Activated T-cell treated with anti-CD3 and anti-CD28 coated beads, Interleukin-2, amount 50 U/mL, for 24 hours (primary cell): ENCODE measurements around the gene ADAMTS7.
"Not testable (repeated sequence)": the region's sequence is repeated elsewhere in the genome, so short reads cannot be mapped to it uniquely, and the experiment has no call there.

Experiments used
- DNase-seq: peaks from one replicate; pipeline ENCODE4 v3.0.0-alpha.2; 2020
- H3K27ac Mint-ChIP-seq: 2 replicates; pipeline ENCODE4 v1.8.0; 2020; ENCODE audit warnings: mild to moderate bottlenecking, mixed read lengths
- H3K27me3 Mint-ChIP-seq: 2 replicates; pipeline ENCODE4 v1.8.0; 2020; ENCODE audit warnings: mixed read lengths
- H3K36me3 Mint-ChIP-seq: 2 replicates; pipeline ENCODE4 v1.8.0; 2020; ENCODE audit warnings: low read depth, mixed read lengths
- H3K4me1 Mint-ChIP-seq: 2 replicates; pipeline ENCODE4 v1.8.0; 2020; ENCODE audit warnings: low read depth, mixed read lengths
- H3K4me3 Mint-ChIP-seq: 2 replicates; pipeline ENCODE4 v1.8.0; 2020; ENCODE audit warnings: mild to moderate bottlenecking, moderate library complexity, mixed read lengths
- H3K9me3 Mint-ChIP-seq: 2 replicates; pipeline ENCODE4 v1.8.0; 2020; ENCODE audit warnings: mixed read lengths

ADAMTS7 gene

GRCh38 chr15:78747877-78748276 lies 63.4 kb downstream of the ADAMTS7 start:
- H3K36me3 Mint-ChIP-seq = not testable (repeated sequence)

DNA sequence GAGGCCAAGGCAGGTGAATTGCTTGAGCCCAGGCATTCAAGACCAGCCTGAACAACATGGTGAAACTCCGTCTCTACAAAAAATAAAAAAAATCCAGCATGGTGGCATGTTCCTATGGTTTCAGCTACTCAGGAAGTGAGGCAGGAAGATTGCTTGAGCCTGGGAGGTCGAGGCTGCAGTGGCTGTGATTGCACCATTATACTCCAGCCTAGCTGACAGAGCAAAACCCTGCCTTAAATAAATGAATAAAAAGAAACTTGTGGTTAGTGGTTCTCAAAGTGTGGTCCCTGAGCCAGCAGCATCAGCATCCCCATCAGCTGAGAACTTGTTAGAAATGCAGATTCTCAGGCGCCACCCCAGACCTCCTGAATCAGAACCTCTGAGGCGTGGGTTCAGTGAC lies 69.6 kb downstream of the ADAMTS7 start:
- not testable (repeated sequence) for H3K9me3 Mint-ChIP-seq, H3K27me3 Mint-ChIP-seq, H3K4me3 Mint-ChIP-seq, H3K4me1 Mint-ChIP-seq, DNase-seq, H3K36me3 Mint-ChIP-seq, H3K27ac Mint-ChIP-seq

More at GRCh38 chr15:78747877-78748276, 63.4 kb downstream of the ADAMTS7 start:
- not testable (repeated sequence) for H3K4me1 Mint-ChIP-seq, DNase-seq, H3K27ac Mint-ChIP-seq, H3K9me3 Mint-ChIP-seq, H3K27me3 Mint-ChIP-seq, H3K4me3 Mint-ChIP-seq

DNA sequence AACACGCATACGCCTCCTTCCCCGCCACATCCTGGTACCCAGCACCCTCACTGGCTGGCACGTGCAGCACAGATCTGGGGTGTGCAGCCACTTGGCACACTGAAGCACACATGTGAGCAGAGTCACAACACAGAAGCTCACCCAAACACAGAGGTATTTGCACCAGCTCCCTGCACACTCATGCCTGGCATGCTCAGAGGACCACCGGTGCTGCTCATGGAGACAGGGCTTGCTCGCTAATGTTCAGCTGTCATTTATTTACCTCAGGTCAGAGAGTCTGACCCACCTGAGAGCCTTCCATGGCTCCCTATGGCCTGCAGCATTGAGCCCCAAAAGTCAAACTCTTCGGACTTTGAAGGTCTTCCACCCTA lies 70.4 kb downstream of the ADAMTS7 start:
- H3K4me3 Mint-ChIP-seq = no peak overlapping the region

GRCh38 chr15:78739996-78740903 lies 71.0 kb downstream of the ADAMTS7 start:
- no peak overlapping the region for H3K27ac Mint-ChIP-seq
- no peaks in the 10 kb centered on the region for H3K9me3 Mint-ChIP-seq
- H3K36me3 Mint-ChIP-seq = no peaks in the 10 kb centered on the region
- H3K27me3 Mint-ChIP-seq = peaks cover 8% of the 10 kb centered on the region
- no peak overlapping the region for H3K4me3 Mint-ChIP-seq
- peak; percentile 70 for DNase-seq
- peaks cover 6% of the 10 kb centered on the region for H3K4me1 Mint-ChIP-seq

More for the DNA sequence above, 70.4 kb downstream of the ADAMTS7 start:
- Mint-ChIP-seq H3K27ac (no peak overlapping the region), H3K9me3 (no peaks in the 10 kb centered on the region), H3K4me1 (peaks cover 6% of the 10 kb centered on the region), H3K36me3 (no peaks in the 10 kb centered on the region), H3K27me3 (peaks cover 8% of the 10 kb centered on the region)
- DNase-seq = no peak

DNA sequence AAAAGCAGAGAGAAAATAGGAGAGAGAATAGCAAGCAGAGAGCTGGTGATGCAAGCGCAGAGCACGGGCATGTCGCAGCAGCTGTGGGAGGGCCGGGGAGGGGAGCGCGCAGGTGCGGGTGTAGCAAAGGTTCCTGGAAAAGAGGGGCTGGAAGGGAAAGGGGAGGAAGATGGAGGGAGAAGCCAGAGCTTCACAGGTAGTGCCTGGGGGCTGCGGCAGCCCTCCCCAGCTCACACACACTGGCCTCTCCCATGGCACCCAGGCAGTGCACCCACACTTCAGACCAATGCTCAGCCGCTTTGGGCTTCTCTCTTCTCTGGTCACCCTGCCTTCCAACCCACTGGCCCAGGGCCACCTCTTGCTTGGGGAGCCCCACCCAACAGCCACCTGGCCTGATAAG lies 72.1 kb downstream of the ADAMTS7 start:
- Mint-ChIP-seq H3K27ac (no peak overlapping the region), H3K9me3 (no peaks in the 10 kb centered on the region), H3K36me3 (no peaks in the 10 kb centered on the region), H3K27me3 (peaks cover 9% of the 10 kb centered on the region), H3K4me3 (no peak overlapping the region), H3K4me1 (peaks cover 6% of the 10 kb centered on the region)
- no peak for DNase-seq

DNA sequence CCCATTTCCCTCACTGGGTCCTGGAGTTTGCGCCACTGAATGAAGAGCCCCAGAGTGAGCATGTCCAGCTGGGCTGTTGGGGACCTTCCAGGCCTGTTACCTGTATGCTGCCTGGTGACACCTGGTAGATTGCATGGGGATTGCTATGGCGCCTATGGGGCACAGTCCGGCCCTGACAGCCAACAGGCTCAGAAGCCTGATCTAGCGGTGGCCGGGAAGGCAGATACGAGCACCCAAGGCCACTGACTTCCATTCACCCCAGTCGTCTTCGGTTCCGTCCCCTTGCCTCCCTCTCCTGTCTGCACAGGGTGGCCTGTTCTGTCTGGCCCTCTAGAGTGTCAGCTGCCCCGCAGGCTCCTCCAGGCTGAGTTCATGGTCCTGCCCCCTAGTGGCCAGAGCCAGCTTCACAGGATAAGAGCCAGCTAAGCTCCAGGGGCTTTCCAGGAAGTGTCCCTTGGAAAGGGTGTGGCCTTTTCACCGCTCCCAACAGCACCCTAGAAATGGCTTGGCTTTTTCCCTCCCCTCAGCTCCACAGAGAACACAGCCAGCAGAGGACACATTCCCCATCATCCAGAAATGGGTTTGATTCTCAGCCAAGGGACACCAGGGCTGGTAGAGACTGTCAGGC lies 73.2 kb downstream of the ADAMTS7 start:
- H3K27ac Mint-ChIP-seq, H3K4me1 Mint-ChIP-seq, H3K36me3 Mint-ChIP-seq, H3K9me3 Mint-ChIP-seq, H3K4me3 Mint-ChIP-seq: not testable (repeated sequence)
- peaks cover 13% of the 10 kb centered on the region for H3K27me3 Mint-ChIP-seq
- DNase-seq = peak; percentile 77

DNA sequence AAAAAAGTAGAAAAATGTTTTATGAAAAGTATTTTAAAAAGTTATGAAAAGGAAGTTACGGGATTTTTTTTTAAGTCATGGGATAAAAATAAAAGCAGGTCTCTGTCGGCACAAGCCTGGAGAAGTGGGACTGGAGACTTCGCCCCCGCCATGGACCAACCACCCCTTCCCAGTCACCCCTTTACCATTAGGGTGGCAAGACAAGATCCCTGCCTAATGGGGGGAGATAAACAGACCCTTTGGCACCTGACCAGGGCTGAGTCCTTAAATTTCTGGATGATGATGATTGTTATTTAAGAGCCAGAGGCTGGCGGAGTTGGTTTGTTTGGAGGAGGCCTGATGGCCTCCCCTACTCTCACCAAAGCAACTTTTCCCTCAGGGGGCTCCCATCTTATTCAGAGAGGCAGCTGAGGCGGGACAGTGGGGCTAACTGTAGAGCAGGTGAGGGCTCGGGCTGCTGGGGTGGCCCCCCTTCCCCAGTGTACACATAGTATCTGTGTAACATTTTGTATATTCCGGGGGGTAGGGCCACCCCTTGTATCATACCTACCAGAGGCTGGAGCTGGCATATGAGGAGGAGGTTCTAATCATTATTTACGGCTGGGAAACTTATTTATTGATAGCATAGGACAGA lies 74.0 kb downstream of the ADAMTS7 start:
- H3K4me1 Mint-ChIP-seq = peaks cover 6% of the 10 kb centered on the region
- H3K4me3 Mint-ChIP-seq = no peak overlapping the region
- H3K36me3 Mint-ChIP-seq = no peaks in the 10 kb centered on the region
- DNase-seq = no peak
- no peaks in the 10 kb centered on the region for H3K9me3 Mint-ChIP-seq
- peaks cover 16% of the 10 kb centered on the region for H3K27me3 Mint-ChIP-seq
- no peak overlapping the region for H3K27ac Mint-ChIP-seq

DNA sequence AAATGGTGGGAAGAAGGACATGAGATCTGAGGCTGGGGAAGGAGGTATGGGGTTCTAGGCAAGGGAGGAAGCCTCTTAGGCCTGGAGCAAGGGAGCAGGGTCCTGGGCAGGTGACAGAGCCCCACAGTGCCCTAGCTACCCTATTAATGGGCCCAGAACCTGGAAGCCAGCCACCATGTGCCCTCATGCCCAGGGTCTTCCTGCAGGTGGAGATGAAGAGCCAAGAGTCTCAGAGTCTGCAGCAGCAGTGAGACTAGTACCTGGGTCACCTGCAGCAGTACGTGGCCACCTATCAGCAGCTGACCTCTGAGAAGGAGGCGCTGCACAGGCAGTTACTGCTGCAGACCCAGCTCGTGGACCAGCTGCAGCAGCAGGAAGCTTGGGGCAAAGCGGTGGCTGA lies 75.0 kb downstream of the ADAMTS7 start:
- not testable (repeated sequence) for DNase-seq, H3K27ac Mint-ChIP-seq, H3K9me3 Mint-ChIP-seq, H3K4me3 Mint-ChIP-seq, H3K4me1 Mint-ChIP-seq, H3K36me3 Mint-ChIP-seq
- peaks cover 16% of the 10 kb centered on the region for H3K27me3 Mint-ChIP-seq

DNA sequence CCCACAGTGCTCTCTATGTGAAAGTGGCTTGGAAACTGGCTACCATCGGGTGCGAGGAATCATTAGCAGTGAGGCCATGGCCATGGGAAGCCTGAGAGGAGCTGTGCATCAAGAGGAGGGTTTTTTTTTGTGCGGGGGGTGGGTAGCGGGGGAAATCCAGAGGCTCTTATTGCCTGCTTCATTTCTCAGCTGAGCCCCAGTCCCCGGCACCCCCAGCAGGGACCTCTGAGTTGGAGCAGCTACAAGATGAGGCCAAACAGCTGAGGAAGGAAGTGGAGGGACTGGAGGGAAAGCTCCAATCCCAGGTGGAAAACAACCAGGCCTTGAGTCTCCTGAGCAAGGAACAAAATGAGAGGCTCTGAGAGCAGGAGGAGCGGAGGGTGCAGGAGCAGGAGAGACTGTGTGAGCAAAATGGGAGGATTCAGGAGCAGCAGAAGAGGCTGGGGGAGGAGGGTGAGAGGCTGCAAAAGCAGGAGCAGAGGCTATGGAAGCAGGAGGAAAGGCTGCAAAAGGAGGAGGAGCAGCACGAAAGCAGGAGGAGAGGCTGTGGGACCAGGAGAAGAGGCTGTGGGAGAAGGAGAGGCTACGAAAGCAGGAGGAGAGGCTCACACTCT lies 76.7 kb downstream of the ADAMTS7 start:
- H3K4me3 Mint-ChIP-seq = no peak overlapping the region
- peaks cover 11% of the 10 kb centered on the region for H3K27me3 Mint-ChIP-seq
- H3K36me3 Mint-ChIP-seq = no peaks in the 10 kb centered on the region
- no peak for DNase-seq
- peaks cover 1% of the 10 kb centered on the region for H3K4me1 Mint-ChIP-seq
- no peak overlapping the region for H3K27ac Mint-ChIP-seq
- H3K9me3 Mint-ChIP-seq = no peaks in the 10 kb centered on the region

DNA sequence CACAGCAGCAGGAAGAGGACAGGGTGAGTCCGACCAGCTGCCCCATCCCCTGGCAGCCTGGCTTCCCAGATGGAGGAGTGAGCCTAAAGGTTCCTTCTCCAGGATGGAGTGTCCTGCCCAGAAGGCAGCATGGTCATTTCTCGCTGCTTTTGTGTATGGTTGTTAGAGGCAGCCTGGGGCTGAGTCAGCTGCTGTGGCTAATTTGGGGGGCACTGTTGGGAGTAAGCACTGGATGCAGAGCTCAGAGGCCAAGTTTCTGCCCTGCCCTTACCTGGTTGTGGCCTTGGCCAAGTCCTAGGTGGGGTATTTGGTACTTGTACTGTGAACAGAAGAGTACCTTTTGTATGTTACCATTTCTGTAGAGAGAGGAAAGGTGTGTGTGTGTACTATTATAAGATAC lies 78.6 kb downstream of the ADAMTS7 start:
- no peaks in the 10 kb centered on the region for H3K36me3 Mint-ChIP-seq
- H3K4me3 Mint-ChIP-seq = no peak overlapping the region
- H3K27me3 Mint-ChIP-seq = peaks cover 8% of the 10 kb centered on the region
- H3K4me1 Mint-ChIP-seq = no peaks in the 10 kb centered on the region
- DNase-seq = no peak
- no peaks in the 10 kb centered on the region for H3K9me3 Mint-ChIP-seq
- H3K27ac Mint-ChIP-seq = no peak overlapping the region

GRCh38 chr15:78730955-78731354 lies 80.3 kb downstream of the ADAMTS7 start:
- no peak for DNase-seq
- Mint-ChIP-seq H3K4me3 (no peak overlapping the region), H3K36me3 (no peaks in the 10 kb centered on the region), H3K27me3 (peaks cover 8% of the 10 kb centered on the region), H3K27ac (no peak overlapping the region), H3K4me1 (no peaks in the 10 kb centered on the region), H3K9me3 (no peaks in the 10 kb centered on the region)

DNA sequence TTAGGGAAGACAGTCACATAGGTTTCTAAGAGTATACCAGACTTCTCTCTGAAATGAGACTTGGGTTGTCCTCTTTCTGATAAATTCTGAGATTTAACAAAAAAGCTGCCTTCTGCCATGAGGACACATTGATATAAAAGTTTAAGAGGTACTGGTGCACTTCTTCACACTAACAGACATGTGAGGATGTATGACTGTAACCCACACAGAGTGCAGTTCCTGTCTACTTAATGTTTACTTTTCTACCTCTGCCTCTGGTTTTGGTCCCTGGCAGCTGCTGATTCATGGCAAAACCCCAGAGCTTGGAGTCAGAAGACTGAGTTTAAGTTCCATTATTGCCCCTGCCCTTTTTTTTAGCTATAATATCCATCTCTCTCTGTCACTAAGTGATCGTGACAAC lies 82.8 kb downstream of the ADAMTS7 start:
- not testable (repeated sequence) for H3K36me3 Mint-ChIP-seq, H3K4me1 Mint-ChIP-seq, H3K4me3 Mint-ChIP-seq, DNase-seq, H3K27ac Mint-ChIP-seq, H3K9me3 Mint-ChIP-seq, H3K27me3 Mint-ChIP-seq

DNA sequence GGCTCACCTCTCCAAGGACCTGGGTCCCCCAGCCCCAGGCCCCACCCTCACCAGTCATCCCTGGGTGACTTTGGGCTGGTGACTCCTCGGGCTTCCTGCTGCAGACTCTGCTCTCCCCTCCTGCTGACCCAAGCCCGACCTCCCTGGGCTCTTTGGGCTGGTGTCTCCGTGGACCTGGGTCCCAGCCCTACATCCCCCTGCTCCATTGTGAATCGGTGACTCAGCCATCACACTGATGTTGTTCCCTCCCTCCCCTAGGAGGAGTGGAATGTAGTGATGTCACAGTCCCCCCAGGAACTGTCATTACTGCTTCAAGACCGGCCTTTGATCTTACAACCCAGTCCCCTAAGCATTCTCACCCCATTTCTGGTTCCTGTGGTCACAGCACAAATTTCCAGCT lies 83.7 kb downstream of the ADAMTS7 start:
- Mint-ChIP-seq H3K27me3 (peaks cover under 1% of the 10 kb centered on the region), H3K4me1 (no peaks in the 10 kb centered on the region), H3K36me3 (no peaks in the 10 kb centered on the region), H3K27ac (no peak overlapping the region), H3K4me3 (no peak overlapping the region), H3K9me3 (no peaks in the 10 kb centered on the region)
- no peak for DNase-seq

DNA sequence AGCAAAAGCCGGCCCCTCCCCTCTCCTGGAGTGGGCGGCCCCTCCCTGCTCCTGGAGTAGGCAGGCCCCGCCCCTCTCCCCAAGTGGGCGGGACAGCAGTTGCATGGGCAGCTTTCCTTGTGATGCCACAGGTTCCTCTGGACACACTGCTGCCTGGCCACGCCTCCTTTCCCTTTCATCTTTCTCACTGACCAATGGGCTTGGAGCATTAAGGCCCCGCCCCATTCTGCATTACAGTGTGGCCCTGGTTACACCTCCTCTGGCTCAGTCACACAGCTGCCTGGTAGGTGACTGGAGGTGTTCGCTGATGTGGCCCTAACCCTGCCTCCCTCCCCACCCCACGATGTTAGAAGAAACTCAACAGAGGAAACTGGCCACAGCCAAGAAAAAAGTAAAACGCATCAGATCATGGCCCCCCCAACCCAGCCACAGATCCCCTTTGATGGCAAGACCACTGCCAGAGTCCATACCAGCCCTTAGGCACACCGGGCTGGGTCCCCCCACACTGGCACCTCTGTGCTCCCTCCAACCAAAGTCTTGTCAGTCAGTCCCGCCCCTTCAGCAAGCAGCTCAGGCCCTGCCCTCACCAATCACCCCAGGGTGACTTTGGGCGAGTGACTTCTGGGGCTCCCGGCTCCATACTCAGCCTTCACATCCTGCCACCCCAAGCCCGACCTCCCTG lies 84.3 kb downstream of the ADAMTS7 start:
- Mint-ChIP-seq H3K4me3 (no peak overlapping the region), H3K4me1 (no peaks in the 10 kb centered on the region), H3K27ac (no peak overlapping the region), H3K36me3 (no peaks in the 10 kb centered on the region), H3K27me3 (peaks cover 3% of the 10 kb centered on the region), H3K9me3 (no peaks in the 10 kb centered on the region)
- no peak for DNase-seq
